Left ventricle myocardium inferior (tissue), 1 donor: Measurements from ENCODE around the gene RAD51B. TPM values are rescaled to one million over a fixed set of nuclear protein-coding genes. Genes with fewer than 3 reads are reported as not detected.
A peak's percentile ranks its signal among the peaks of the same experiment; 100 is the strongest.

Source experiments
- DNase-seq: peaks from one replicate; pipeline ENCODE4 v3.0.0-alpha.2; 2020
- H3K27ac ChIP-seq: fragments of 200-600 bp; replicated peaks from 2 replicates; pipeline ENCODE4 v1.8.0; 2021
- H3K27me3 ChIP-seq: fragments of 200-600 bp; 2 replicates; pipeline ENCODE4 v1.8.0; 2021; ENCODE audit warnings: low read depth
- H3K36me3 ChIP-seq: fragments of 200-600 bp; 2 replicates; pipeline ENCODE4 v1.8.0; 2021
- H3K4me1 ChIP-seq: fragments of 200-600 bp; 2 replicates; pipeline ENCODE4 v1.8.0; 2021
- H3K4me3 ChIP-seq: fragments of 200-600 bp; 2 replicates; pipeline ENCODE4 v1.8.0; 2021; ENCODE audit warnings: mild to moderate bottlenecking, moderate library complexity
- H3K9me3 ChIP-seq: fragments of 200-600 bp; replicated peaks from 2 replicates; pipeline ENCODE4 v1.8.0; 2021
- intact Hi-C: fragments of 100-400 bp; cut with micrococcal nuclease; formaldehyde crosslinking; loops from one replicate; pipeline ENCODE4 v1.11.0; 2022
- total RNA-seq: library from RNA; stranded (reverse); fragmentation: NEBNext Ultra II Directional; extraction: Animal tissue kit (Norgen Biotek cat#: 25700); gene quantifications from one replicate; pipeline ENCODE4 v1.2.1, GENCODE V29; 2021
- TF ChIP-seq, protein P1 (sequence below): fragments of 200-600 bp; IDR thresholded peaks from 2 replicates; pipeline ENCODE4 v1.8.0; 2021; ENCODE audit warnings: antibody characterized with exemption, mild to moderate bottlenecking, borderline replicate concordance
- donor health status: DM: no; HTN: yes; CAD: no; lungs with severe emphysema.

The RAD51B gene
- total RNA-seq, 1 donor from 2014 or later: 2.4 TPM

DNA sequence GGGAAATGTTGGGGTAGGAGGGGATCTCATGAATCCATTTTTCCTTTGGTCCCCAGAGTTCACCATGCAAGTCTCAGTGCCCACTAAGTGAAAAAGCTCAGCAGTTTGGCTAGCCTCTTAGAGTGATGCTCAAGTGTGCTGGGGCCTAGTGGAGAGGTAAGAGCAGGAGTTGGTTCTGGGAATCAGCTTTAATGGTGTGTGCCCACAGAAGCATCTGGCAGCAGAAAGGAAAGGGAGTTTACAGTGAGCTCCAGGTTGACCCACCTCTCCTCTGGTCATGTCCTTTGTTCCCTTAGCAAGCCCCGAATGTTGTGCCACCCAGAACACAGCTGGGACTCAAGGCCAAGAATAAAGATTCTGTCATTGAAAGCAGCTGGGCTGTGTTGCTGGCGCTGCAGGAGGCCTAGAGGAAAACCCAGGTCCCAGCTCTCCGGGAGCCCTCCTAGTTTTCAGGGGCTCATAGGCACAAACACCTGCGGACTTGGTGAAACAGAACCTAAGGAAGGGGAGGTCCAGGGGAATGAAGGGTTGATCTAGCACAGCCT lies 652.5 kb downstream of the RAD51B start:
- no peak overlapping the region for H3K27ac ChIP-seq
- no peaks in the 10 kb centered on the region for H3K9me3 ChIP-seq
- TF ChIP-seq, protein P1, sequence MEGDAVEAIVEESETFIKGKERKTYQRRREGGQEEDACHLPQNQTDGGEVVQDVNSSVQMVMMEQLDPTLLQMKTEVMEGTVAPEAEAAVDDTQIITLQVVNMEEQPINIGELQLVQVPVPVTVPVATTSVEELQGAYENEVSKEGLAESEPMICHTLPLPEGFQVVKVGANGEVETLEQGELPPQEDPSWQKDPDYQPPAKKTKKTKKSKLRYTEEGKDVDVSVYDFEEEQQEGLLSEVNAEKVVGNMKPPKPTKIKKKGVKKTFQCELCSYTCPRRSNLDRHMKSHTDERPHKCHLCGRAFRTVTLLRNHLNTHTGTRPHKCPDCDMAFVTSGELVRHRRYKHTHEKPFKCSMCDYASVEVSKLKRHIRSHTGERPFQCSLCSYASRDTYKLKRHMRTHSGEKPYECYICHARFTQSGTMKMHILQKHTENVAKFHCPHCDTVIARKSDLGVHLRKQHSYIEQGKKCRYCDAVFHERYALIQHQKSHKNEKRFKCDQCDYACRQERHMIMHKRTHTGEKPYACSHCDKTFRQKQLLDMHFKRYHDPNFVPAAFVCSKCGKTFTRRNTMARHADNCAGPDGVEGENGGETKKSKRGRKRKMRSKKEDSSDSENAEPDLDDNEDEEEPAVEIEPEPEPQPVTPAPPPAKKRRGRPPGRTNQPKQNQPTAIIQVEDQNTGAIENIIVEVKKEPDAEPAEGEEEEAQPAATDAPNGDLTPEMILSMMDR: no peak
- peaks cover 21% of the 10 kb centered on the region for H3K4me1 ChIP-seq
- H3K4me3 ChIP-seq: no peak overlapping the region
- no peak for DNase-seq
- intact Hi-C loops: no loop called here
- H3K27me3 ChIP-seq: no peaks in the 10 kb centered on the region
- no peaks in the 10 kb centered on the region for H3K36me3 ChIP-seq

DNA sequence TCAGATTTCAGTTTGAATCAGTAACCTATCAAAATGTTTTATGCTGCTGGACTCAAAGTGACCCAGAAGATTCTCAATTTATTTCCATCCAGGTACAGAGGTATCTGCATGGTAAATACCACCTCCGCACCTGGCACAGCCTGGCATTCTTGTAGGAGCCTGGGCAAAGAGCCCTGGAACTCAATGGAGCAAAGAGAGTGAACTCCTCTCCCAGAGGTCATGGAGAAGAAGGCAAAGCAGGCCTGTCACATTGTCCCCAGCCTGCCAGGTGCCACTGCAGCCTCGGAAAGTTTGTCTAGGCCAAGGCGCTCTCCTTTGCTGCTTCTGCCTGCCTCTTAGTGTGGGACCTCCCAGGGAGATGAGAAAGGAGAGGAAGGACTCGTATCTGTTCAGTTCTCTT lies 653.5 kb downstream of the RAD51B start:
- no peaks in the 10 kb centered on the region for H3K36me3 ChIP-seq
- TF ChIP-seq, protein P1: no peak
- no peaks in the 10 kb centered on the region for H3K9me3 ChIP-seq
- H3K4me3 ChIP-seq: no peak overlapping the region
- H3K27me3 ChIP-seq: no peaks in the 10 kb centered on the region
- no peak overlapping the region for H3K27ac ChIP-seq
- H3K4me1 ChIP-seq: peaks cover 21% of the 10 kb centered on the region
- intact Hi-C loops: no loop called here
- no peak for DNase-seq

DNA sequence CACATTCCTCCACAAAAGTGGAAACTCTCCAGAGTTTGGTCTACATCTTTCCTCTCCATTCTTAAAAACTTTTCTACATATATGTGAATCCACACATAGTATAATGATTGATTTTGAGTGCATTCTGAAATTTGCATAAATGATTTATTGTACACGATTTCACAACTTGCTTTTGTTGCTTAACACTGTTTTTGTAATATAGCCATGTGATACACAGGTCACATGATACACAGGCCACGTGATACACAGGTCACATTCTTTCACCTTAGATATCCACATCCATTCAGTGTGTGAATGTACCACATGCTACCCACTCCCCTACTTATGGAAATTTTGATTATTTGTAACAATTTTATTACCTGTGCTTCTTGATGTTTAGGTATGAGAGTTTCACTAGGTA lies 654.2 kb downstream of the RAD51B start:
- H3K4me3 ChIP-seq: no peak overlapping the region
- TF ChIP-seq, protein P1: no peak
- H3K4me1 ChIP-seq: peaks cover 21% of the 10 kb centered on the region
- no peaks in the 10 kb centered on the region for H3K36me3 ChIP-seq
- no peaks in the 10 kb centered on the region for H3K27me3 ChIP-seq
- intact Hi-C loops: no loop called here
- no peaks in the 10 kb centered on the region for H3K9me3 ChIP-seq
- DNase-seq: no peak
- H3K27ac ChIP-seq: no peak overlapping the region

DNA sequence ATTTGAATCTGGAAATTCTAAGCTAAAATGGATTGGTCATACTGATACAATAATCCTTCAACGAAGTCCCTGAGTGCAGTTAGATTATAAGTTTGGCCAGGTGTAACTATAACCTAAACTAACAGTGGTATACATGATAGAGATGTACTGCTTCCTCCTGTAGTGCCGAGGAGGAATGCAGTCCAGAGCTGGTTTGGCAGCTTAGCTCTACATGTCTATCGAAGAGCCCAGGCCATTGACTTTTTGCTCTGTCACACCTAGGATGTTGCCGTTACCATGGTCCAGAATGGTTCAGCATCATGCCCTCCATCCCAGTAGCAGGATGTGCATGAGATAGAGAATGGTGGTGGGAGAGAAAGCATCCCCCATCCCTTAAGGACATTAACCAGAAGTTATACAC lies 655.2 kb downstream of the RAD51B start:
- intact Hi-C loops: no loop called here

DNA sequence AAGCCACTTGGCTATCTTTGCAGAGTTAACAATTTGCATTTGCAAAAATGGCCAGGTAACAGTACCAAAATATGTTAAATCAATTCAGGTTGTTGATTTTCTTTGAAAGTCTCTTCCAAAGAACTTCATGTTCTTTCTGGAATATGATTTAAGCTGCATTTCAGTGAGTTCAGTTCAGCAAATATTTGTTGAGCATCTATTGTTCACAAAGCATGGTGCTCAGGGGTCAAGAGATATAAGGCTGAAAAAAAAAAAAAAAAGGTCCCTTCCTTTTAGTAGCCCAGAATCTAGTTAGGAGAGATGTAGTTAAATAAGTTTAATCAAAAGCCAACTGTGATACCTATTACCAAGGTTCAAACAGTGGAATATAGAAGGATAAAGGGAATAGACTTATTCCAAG lies 656.2 kb downstream of the RAD51B start:
- no peak overlapping the region for H3K4me3 ChIP-seq
- TF ChIP-seq, protein P1: no peak
- intact Hi-C loops: no loop called here
- peaks cover 21% of the 10 kb centered on the region for H3K4me1 ChIP-seq
- peak overlapping the region; percentile 73 for H3K27ac ChIP-seq
- H3K9me3 ChIP-seq: no peaks in the 10 kb centered on the region
- no peaks in the 10 kb centered on the region for H3K27me3 ChIP-seq
- DNase-seq: no peak
- H3K36me3 ChIP-seq: no peaks in the 10 kb centered on the region

More for the DNA sequence above, 655.2 kb downstream of the RAD51B start:
- TF ChIP-seq, protein P1: no peak
- Histone ChIP-seq H3K9me3 (no peaks in the 10 kb centered on the region), H3K4me1 (peaks cover 21% of the 10 kb centered on the region), H3K27ac (no peak overlapping the region), H3K27me3 (no peaks in the 10 kb centered on the region), H3K36me3 (no peaks in the 10 kb centered on the region), H3K4me3 (no peak overlapping the region)
- DNase-seq: no peak
